ENCODE results near the gene ERCC6L.

DNA sequence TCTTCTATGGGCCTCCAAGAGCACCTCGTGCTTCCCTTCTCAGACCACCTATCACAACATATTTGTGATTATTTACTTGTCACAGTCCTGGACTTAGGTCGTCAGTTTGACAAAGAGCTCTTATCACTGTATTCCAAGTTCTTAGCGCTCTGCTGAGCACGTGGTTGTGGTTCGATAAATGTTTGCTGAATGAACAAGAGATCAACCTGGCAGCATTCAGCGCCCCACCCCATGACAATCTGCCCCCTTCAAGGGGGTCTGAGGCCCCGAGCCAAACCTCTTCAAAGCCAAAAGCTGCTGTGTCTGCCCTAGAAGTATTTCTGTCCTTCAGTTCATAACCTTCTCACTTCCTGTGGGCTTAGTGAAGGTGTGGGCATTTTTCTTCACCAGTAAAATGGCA, 23.2 kb upstream of the ERCC6L start:
- TF ChIP-seq MYC (CRISPR knock-in tag; IDR thresholded peaks at IDR 0.05; ENCODE audit: borderline replicate concordance): no peak
- no peak for TF ChIP-seq KAT8 (CRISPR knock-in tag; IDR thresholded peaks at IDR 0.05)
- TF ChIP-seq ZNF138 (CRISPR knock-in tag; IDR thresholded peaks at IDR 0.05; ENCODE audit: low read depth): no peak
- TF ChIP-seq ZNF570 (CRISPR knock-in tag; IDR thresholded peaks at IDR 0.05; ENCODE audit: borderline replicate concordance): no peak
- TF ChIP-seq ZNF543 (CRISPR knock-in tag; IDR thresholded peaks at IDR 0.05): no peak
- TF ChIP-seq HDAC2 (CRISPR knock-in tag; IDR thresholded peaks at IDR 0.05): no peak
- no peak for TF ChIP-seq CEBPG (CRISPR knock-in tag; IDR thresholded peaks at IDR 0.05)
- TF ChIP-seq POLR2A (IDR thresholded peaks at IDR 0.05; ENCODE audit: insufficient read depth in 1 of 2, low read depth in 2 of 2, low read length in 2 of 2): no peak

Measured in HepG2 (cell line).